GM23338 (cell line): Measurements from ENCODE around the gene IL1F10. TPM values are rescaled to one million over a fixed set of nuclear protein-coding genes. Genes with fewer than 3 reads are reported as not detected.

Source experiments
- ATAC-seq: fragments of 200-7000 bp; cut with Tn5 transposase; 3 replicates; pipeline ENCODE4 v1.9.1; 2020
- DNase-seq: peaks from one replicate; pipeline ENCODE4 v3.0.0-alpha.2; 2015; ENCODE audit warnings: low spot score
- H2AFZ ChIP-seq: fragments of 200-600 bp; sonication (generic); 2 replicates; pipeline ENCODE4 v1.8.0; 2016; ENCODE audit warnings: antibody characterized with exemption, mild to moderate bottlenecking, moderate library complexity
- H3F3A ChIP-seq: fragments of 200-600 bp; sonication (generic); replicated peaks from 2 replicates; pipeline ENCODE4 v1.8.0; 2017; ENCODE audit warnings: antibody characterized with exemption, mixed run types, low read depth
- H3K27ac ChIP-seq: fragments of 200-600 bp; sonication (generic); 2 replicates; pipeline ENCODE4 v1.6.1; 2016; ENCODE audit warnings: low read depth
- H3K27me3 ChIP-seq: fragments of 200-600 bp; sonication (generic); 2 replicates; pipeline ENCODE4 v1.8.0; 2016; ENCODE audit warnings: mild to moderate bottlenecking, mixed run types, moderate library complexity; ENCODE audit not compliant: insufficient read depth
- H3K36me3 ChIP-seq: fragments of 200-600 bp; sonication (generic); 2 replicates; pipeline ENCODE4 v1.8.0; 2016; ENCODE audit warnings: mild to moderate bottlenecking; ENCODE audit not compliant: insufficient read depth
- H3K4me1 ChIP-seq: fragments of 200-600 bp; sonication (generic); 2 replicates; pipeline ENCODE4 v1.8.0; 2016; ENCODE audit warnings: mild to moderate bottlenecking, moderate library complexity; ENCODE audit not compliant: insufficient read depth
- H3K4me2 ChIP-seq: fragments of 200-600 bp; sonication (generic); 2 replicates; pipeline ENCODE4 v1.7.1; 2017; ENCODE audit warnings: mixed run types
- H3K4me3 ChIP-seq: fragments of 200-600 bp; sonication (generic); 2 replicates; pipeline ENCODE4 v1.6.1; 2016; ENCODE audit warnings: mixed run types
- H3K79me2 ChIP-seq: fragments of 200-600 bp; sonication (generic); replicated peaks from 2 replicates; pipeline ENCODE4 v1.8.0; 2017; ENCODE audit warnings: mild to moderate bottlenecking; ENCODE audit not compliant: insufficient read depth
- H3K9me2 ChIP-seq: fragments of 200-600 bp; sonication (generic); 2 replicates; pipeline ENCODE4 v1.8.0; 2017; ENCODE audit not compliant: insufficient read depth
- H4K20me1 ChIP-seq: fragments of 200-600 bp; sonication (generic); replicated peaks from 2 replicates; pipeline ENCODE4 v1.8.0; 2017; ENCODE audit warnings: mild to moderate bottlenecking; ENCODE audit not compliant: insufficient read depth
- H3K27ac Mint-ChIP-seq: 2 replicates; pipeline ENCODE4 v1.8.0; 2020; ENCODE audit warnings: inconsistent platforms, mild to moderate bottlenecking, moderate library complexity, mixed read lengths
- H3K27me3 Mint-ChIP-seq: 3 replicates; pipeline ENCODE4 v1.8.0; 2022; ENCODE audit warnings: low read depth, mild to moderate bottlenecking, moderate library complexity, mixed read lengths, inconsistent platforms; ENCODE audit not compliant: insufficient read depth, poor library complexity
- H3K36me3 Mint-ChIP-seq: 3 replicates; pipeline ENCODE4 v1.8.0; 2021; ENCODE audit warnings: low read depth, mild to moderate bottlenecking, inconsistent platforms, moderate library complexity, mixed read lengths
- H3K4me1 Mint-ChIP-seq: 3 replicates; pipeline ENCODE4 v1.8.0; 2020; ENCODE audit warnings: mild to moderate bottlenecking, inconsistent platforms, mixed read lengths
- H3K4me3 Mint-ChIP-seq: 3 replicates; pipeline ENCODE4 v1.8.0; 2021; ENCODE audit warnings: moderate library complexity, mild to moderate bottlenecking, inconsistent platforms, mixed read lengths
- H3K9me3 Mint-ChIP-seq: 3 replicates; pipeline ENCODE4 v1.8.0; 2020; ENCODE audit warnings: moderate library complexity, mild to moderate bottlenecking, inconsistent platforms, mixed read lengths
- CREB1 ChIP-seq: fragments of 250-450 bp; sonication (Bioruptor Pico); IDR thresholded peaks from 2 replicates; pipeline ENCODE4 v1.5.0; 2020; ENCODE audit warnings: low read depth, mild to moderate bottlenecking, moderate library complexity
- CTCF ChIP-seq, 2 experiments: fragments of 200-600 bp in 1 of 2; sonication (generic) in 1 of 2; conservative IDR thresholded peaks; 2 replicates each; pipeline versions ENCODE4 v1.5.1 to v1.6.1; 2016 to 2017; ENCODE audit warnings: antibody characterized with exemption in 2 of 2, low read depth in 2 of 2, mild to moderate bottlenecking in 2 of 2, moderate library complexity in 1 of 2
- EZH2 ChIP-seq: fragments of 200-600 bp; sonication (generic); IDR thresholded peaks from one replicate; pipeline ENCODE4 v1.8.0; 2017; ENCODE audit warnings: antibody characterized with exemption, mild to moderate bottlenecking, low read depth; ENCODE audit not compliant: unreplicated experiment
- EZH2phosphoT487 ChIP-seq: fragments of 200-600 bp; sonication (generic); IDR thresholded peaks from one replicate; pipeline ENCODE4 v1.8.1; 2018; ENCODE audit warnings: antibody characterized with exemption; ENCODE audit not compliant: unreplicated experiment
- JUNB ChIP-seq: IDR thresholded peaks from one replicate; pipeline ENCODE4 v1.6.1; 2016; ENCODE audit warnings: antibody characterized with exemption; ENCODE audit not compliant: unreplicated experiment
- NANOG ChIP-seq: IDR thresholded peaks from 2 replicates; pipeline ENCODE4 v1.6.1; 2016; ENCODE audit warnings: antibody characterized with exemption, borderline replicate concordance
- POLR2AphosphoS5 ChIP-seq: IDR thresholded peaks from 2 replicates; pipeline ENCODE4 v1.6.1; 2016; ENCODE audit warnings: antibody characterized with exemption, low read depth
- STAT1 ChIP-seq: IDR thresholded peaks from one replicate; pipeline ENCODE4 v1.6.1; 2016; ENCODE audit warnings: antibody characterized with exemption; ENCODE audit not compliant: unreplicated experiment
- ZNF114 ChIP-seq: fragments of 250-450 bp; sonication (Bioruptor Pico); IDR thresholded peaks from 2 replicates; pipeline ENCODE4 v1.5.0; 2020; ENCODE audit warnings: mild to moderate bottlenecking, moderate library complexity
- ZNF331 ChIP-seq: fragments of 250-450 bp; sonication (Bioruptor Pico); IDR thresholded peaks from 2 replicates; pipeline ENCODE4 v1.5.0; 2020; ENCODE audit warnings: low read depth, mild to moderate bottlenecking, moderate library complexity
- polyA plus RNA-seq: library from polyadenylated mRNA; unstranded; fragments of >200 nt; fragmentation: Nextera tagmentation; extraction: Ambion mirVana; gene quantifications from 2 replicates; pipeline ENCODE4 v1.2.1, GENCODE V29; 2016
- total RNA-seq: library from RNA; depleted of rRNA; stranded (reverse); fragments of >200 nt; shearing (Covaris generic); gene quantifications from 2 replicates; pipeline ENCODE4 v1.2.3, GENCODE V29; 2014
- TF ChIP-seq, protein P1 (sequence below): fragments of 250-450 bp; sonication (Bioruptor Pico); IDR thresholded peaks from 2 replicates; pipeline ENCODE4 v1.5.0; 2020; ENCODE audit warnings: mild to moderate bottlenecking, moderate library complexity
- TF ChIP-seq, protein P2 (sequence below): IDR thresholded peaks from 2 replicates; pipeline ENCODE4 v1.6.1; 2016; ENCODE audit warnings: antibody characterized with exemption
- TF ChIP-seq, protein P3 (sequence below): IDR thresholded peaks from one replicate; pipeline ENCODE4 v1.6.1; 2018; ENCODE audit warnings: antibody characterized with exemption; ENCODE audit not compliant: unreplicated experiment

The IL1F10 gene
- total and polyA plus RNA-seq, 2 experiments from 2014 or later: not detected

DNA sequence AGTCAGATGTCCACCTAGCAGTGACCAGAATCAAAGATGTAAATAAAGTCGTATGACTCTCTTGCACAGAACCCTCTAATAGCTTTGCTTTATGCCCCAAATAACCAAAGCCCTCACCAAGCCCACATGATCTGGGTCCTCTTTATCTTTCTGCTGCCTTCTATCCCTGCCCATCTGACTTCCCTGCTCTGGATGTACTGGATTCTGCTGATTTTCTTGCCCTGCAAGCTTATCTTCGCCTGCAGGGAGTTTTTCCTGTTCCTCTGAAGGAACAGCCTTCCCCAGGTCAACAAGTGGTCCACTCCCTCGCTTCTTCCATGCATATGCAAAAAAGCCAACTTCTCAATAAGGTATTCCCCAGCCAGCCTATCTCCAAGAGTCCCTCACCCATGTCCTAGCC is 33.8 kb upstream of the IL1F10 start:
- Mint-ChIP-seq H3K4me3 (no peak overlapping the region), H3K4me1 (peaks cover 2% of the 10 kb centered on the region; the same call in 1 of the 3 replicates), H3K9me3 (no peaks in the 10 kb centered on the region; the same call in 1 of the 3 replicates), H3K36me3 (no peaks in the 10 kb centered on the region; the same call in 2 of the 3 replicates), H3K27ac (no peak overlapping the region; the same call in 1 of the 2 replicates), H3K27me3 (peaks cover 3% of the 10 kb centered on the region)
- Histone ChIP-seq H3K4me1 (no peaks in the 10 kb centered on the region), H4K20me1 (no peaks in the 10 kb centered on the region), H3K27ac (no peak overlapping the region), H3K4me3 (no peak overlapping the region), H2AFZ (no peak overlapping the region), H3K27me3 (no peaks in the 10 kb centered on the region), H3K9me2 (peaks cover 11% of the 10 kb centered on the region; the same call in 1 of the 2 replicates), H3K4me2 (no peak overlapping the region), H3K36me3 (no peaks in the 10 kb centered on the region), H3K79me2 (no peaks in the 10 kb centered on the region), H3F3A (no peaks in the 10 kb centered on the region)
- ATAC-seq (no peak), DNase-seq (no peak)
- TF ChIP-seq JUNB (no peak), POLR2AphosphoS5 (no peak), EZH2phosphoT487 (no peak), EZH2 (no peak), NANOG (no peak), CREB1 (no peak), ZNF114 (no peak), CTCF (conservative IDR thresholded peaks at IDR 0.05; ENCODE audit: low read depth in 2 of 2) (no peak), ZNF331 (CRISPR knock-in tag) (no peak), STAT1 (no peak)
- TF ChIP-seq, protein P1, sequence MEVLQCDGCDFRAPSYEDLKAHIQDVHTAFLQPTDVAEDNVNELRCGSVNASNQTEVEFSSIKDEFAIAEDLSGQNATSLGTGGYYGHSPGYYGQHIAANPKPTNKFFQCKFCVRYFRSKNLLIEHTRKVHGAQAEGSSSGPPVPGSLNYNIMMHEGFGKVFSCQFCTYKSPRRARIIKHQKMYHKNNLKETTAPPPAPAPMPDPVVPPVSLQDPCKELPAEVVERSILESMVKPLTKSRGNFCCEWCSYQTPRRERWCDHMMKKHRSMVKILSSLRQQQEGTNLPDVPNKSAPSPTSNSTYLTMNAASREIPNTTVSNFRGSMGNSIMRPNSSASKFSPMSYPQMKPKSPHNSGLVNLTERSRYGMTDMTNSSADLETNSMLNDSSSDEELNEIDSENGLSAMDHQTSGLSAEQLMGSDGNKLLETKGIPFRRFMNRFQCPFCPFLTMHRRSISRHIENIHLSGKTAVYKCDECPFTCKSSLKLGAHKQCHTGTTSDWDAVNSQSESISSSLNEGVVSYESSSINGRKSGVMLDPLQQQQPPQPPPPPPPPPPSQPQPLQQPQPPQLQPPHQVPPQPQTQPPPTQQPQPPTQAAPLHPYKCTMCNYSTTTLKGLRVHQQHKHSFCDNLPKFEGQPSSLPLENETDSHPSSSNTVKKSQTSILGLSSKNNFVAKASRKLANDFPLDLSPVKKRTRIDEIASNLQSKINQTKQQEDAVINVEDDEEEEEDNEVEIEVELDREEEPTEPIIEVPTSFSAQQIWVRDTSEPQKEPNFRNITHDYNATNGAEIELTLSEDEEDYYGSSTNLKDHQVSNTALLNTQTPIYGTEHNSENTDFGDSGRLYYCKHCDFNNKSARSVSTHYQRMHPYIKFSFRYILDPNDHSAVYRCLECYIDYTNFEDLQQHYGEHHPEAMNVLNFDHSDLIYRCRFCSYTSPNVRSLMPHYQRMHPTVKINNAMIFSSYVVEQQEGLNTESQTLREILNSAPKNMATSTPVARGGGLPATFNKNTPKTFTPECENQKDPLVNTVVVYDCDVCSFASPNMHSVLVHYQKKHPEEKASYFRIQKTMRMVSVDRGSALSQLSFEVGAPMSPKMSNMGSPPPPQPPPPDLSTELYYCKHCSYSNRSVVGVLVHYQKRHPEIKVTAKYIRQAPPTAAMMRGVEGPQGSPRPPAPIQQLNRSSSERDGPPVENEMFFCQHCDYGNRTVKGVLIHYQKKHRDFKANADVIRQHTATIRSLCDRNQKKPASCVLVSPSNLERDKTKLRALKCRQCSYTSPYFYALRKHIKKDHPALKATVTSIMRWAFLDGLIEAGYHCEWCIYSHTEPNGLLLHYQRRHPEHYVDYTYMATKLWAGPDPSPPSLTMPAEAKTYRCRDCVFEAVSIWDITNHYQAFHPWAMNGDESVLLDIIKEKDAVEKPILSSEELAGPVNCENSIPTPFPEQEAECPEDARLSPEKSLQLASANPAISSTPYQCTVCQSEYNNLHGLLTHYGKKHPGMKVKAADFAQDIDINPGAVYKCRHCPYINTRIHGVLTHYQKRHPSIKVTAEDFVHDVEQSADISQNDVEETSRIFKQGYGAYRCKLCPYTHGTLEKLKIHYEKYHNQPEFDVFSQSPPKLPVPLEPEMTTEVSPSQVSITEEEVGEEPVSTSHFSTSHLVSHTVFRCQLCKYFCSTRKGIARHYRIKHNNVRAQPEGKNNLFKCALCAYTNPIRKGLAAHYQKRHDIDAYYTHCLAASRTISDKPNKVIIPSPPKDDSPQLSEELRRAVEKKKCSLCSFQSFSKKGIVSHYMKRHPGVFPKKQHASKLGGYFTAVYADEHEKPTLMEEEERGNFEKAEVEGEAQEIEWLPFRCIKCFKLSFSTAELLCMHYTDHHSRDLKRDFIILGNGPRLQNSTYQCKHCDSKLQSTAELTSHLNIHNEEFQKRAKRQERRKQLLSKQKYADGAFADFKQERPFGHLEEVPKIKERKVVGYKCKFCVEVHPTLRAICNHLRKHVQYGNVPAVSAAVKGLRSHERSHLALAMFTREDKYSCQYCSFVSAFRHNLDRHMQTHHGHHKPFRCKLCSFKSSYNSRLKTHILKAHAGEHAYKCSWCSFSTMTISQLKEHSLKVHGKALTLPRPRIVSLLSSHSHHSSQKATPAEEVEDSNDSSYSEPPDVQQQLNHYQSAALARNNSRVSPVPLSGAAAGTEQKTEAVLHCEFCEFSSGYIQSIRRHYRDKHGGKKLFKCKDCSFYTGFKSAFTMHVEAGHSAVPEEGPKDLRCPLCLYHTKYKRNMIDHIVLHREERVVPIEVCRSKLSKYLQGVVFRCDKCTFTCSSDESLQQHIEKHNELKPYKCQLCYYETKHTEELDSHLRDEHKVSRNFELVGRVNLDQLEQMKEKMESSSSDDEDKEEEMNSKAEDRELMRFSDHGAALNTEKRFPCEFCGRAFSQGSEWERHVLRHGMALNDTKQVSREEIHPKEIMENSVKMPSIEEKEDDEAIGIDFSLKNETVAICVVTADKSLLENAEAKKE: no peak
- TF ChIP-seq, protein P2, sequence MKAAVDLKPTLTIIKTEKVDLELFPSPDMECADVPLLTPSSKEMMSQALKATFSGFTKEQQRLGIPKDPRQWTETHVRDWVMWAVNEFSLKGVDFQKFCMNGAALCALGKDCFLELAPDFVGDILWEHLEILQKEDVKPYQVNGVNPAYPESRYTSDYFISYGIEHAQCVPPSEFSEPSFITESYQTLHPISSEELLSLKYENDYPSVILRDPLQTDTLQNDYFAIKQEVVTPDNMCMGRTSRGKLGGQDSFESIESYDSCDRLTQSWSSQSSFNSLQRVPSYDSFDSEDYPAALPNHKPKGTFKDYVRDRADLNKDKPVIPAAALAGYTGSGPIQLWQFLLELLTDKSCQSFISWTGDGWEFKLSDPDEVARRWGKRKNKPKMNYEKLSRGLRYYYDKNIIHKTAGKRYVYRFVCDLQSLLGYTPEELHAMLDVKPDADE: no peak
- TF ChIP-seq, protein P3, sequence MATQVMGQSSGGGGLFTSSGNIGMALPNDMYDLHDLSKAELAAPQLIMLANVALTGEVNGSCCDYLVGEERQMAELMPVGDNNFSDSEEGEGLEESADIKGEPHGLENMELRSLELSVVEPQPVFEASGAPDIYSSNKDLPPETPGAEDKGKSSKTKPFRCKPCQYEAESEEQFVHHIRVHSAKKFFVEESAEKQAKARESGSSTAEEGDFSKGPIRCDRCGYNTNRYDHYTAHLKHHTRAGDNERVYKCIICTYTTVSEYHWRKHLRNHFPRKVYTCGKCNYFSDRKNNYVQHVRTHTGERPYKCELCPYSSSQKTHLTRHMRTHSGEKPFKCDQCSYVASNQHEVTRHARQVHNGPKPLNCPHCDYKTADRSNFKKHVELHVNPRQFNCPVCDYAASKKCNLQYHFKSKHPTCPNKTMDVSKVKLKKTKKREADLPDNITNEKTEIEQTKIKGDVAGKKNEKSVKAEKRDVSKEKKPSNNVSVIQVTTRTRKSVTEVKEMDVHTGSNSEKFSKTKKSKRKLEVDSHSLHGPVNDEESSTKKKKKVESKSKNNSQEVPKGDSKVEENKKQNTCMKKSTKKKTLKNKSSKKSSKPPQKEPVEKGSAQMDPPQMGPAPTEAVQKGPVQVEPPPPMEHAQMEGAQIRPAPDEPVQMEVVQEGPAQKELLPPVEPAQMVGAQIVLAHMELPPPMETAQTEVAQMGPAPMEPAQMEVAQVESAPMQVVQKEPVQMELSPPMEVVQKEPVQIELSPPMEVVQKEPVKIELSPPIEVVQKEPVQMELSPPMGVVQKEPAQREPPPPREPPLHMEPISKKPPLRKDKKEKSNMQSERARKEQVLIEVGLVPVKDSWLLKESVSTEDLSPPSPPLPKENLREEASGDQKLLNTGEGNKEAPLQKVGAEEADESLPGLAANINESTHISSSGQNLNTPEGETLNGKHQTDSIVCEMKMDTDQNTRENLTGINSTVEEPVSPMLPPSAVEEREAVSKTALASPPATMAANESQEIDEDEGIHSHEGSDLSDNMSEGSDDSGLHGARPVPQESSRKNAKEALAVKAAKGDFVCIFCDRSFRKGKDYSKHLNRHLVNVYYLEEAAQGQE: no peak
